ENCODE data around the gene AFF3. TPM values are rescaled to one million over a fixed set of nuclear protein-coding genes. Genes with fewer than 3 reads are reported as not detected.

The AFF3 gene
- total and polyA plus RNA-seq, 2 of the 13 experiments (the other 11 are each of a cell fraction or from before 2014, with no cell fraction given): not detected

- Histone ChIP-seq H3K9ac (ENCODE audit: insufficient read depth, low read depth, low read length) (no peak overlapping the region), H3K4me2 (ENCODE audit: low read depth, low read length) (no peak overlapping the region), H3K79me2 (ENCODE audit: insufficient read depth, low read length) (no peaks in the 10 kb centered on the region), H3K9me3 (ENCODE audit: low read length) (no peaks in the 10 kb centered on the region), H4K20me1 (ENCODE audit: insufficient read depth, low read length) (no peaks in the 10 kb centered on the region), H3K4me3 (replicated peaks in 1 of 3; ENCODE audit: insufficient read depth in 1 of 3, low read depth in 2 of 3, low read length in 3 of 3) (no peak overlapping the region), H2AFZ (ENCODE audit: low read length) (no peak overlapping the region), H3K27me3 (ENCODE audit: control insufficient read depth in 1 of 2, insufficient read depth in 2 of 2, low read length in 2 of 2) (peaks cover 0 to 8% of the 10 kb centered on the region in 2 experiments; a peak in 1 of 5 replicates), H3K4me1 (ENCODE audit: insufficient read depth, low read length) (no peaks in the 10 kb centered on the region), H3K27ac (ENCODE audit: extremely low read length, insufficient read depth, low read length) (no peak overlapping the region), H3K36me3 (replicated peaks in 1 of 2; ENCODE audit: control insufficient read depth in 1 of 2, insufficient read depth in 2 of 2, low read length in 2 of 2) (no peaks in the 10 kb centered on the region)
- ATAC-seq (no peak), FAIRE-seq (no peak), DNase-seq (ENCODE audit: low spot score) (no peak)
- intact Hi-C loops (cut with micrococcal nuclease; ENCODE audit: unreplicated experiment): no loop called here
- BruUV-seq (replicated peaks): no TSS peak
- POLR2A ChIA-PET: no interaction called here
- 46% methylated on average over 7 of the region's 7 CpGs for WGBS (ENCODE audit: low lambda C conversion rate)
- CTCF ChIA-PET (ENCODE audit: low intra/inter-chr PET ratio, low total read pairs): no interaction called here
- in situ Hi-C loops (cut with HindIII; ENCODE audit: extremely low pct_ligation_motif_present, low pct_unique_long_range_greater_than_20kb): no loop called here
- no peak for TF ChIP-seq ZNF770 (CRISPR knock-in tag; IDR thresholded peaks at IDR 0.05)
Observed at GRCh38 chr2:99605036-99605435, 537.4 kb downstream of the AFF3 start.

GRCh38 chr2:99602476-99602875 lies 539.9 kb downstream of the AFF3 start:
- in situ Hi-C loops (cut with HindIII; ENCODE audit: extremely low pct_ligation_motif_present, low pct_unique_long_range_greater_than_20kb): no loop called here
- Histone ChIP-seq H2AFZ (ENCODE audit: low read length) (no peak overlapping the region), H3K27me3 (ENCODE audit: control insufficient read depth in 1 of 2, insufficient read depth in 2 of 2, low read length in 2 of 2) (peaks cover 0 to 21% of the 10 kb centered on the region in 2 experiments; a peak in 1 of 5 replicates), H3K9me3 (ENCODE audit: low read length) (no peaks in the 10 kb centered on the region), H3K4me2 (ENCODE audit: low read depth, low read length) (no peak overlapping the region), H3K27ac (ENCODE audit: extremely low read length, insufficient read depth, low read length) (no peak overlapping the region), H3K79me2 (ENCODE audit: insufficient read depth, low read length) (no peaks in the 10 kb centered on the region), H3K4me1 (ENCODE audit: insufficient read depth, low read length) (no peaks in the 10 kb centered on the region), H4K20me1 (ENCODE audit: insufficient read depth, low read length) (no peaks in the 10 kb centered on the region), H3K4me3 (replicated peaks in 1 of 3; ENCODE audit: insufficient read depth in 1 of 3, low read depth in 2 of 3, low read length in 3 of 3) (no peak overlapping the region), H3K9ac (ENCODE audit: insufficient read depth, low read depth, low read length) (no peak overlapping the region), H3K36me3 (replicated peaks in 1 of 2; ENCODE audit: control insufficient read depth in 1 of 2, insufficient read depth in 2 of 2, low read length in 2 of 2) (no peaks in the 10 kb centered on the region)
- TF ChIP-seq MAFF (IDR thresholded peaks at IDR 0.05; ENCODE audit: low read depth, low read length): peak; percentile 40
- no peak for TF ChIP-seq ZNF644 (CRISPR knock-in tag; IDR thresholded peaks at IDR 0.05; ENCODE audit: low read depth)
- TF ChIP-seq ZNF34 (CRISPR knock-in tag; IDR thresholded peaks at IDR 0.05; ENCODE audit: borderline replicate concordance): no peak
- no peak for TF ChIP-seq ZNF446 (CRISPR knock-in tag; IDR thresholded peaks at IDR 0.05)
- no peak for TF ChIP-seq ATF5 (CRISPR knock-in tag; IDR thresholded peaks at IDR 0.05; ENCODE audit: low read depth)
- no peak for TF ChIP-seq ZNF691 (CRISPR knock-in tag; IDR thresholded peaks at IDR 0.05; ENCODE audit: borderline replicate concordance, low read depth)
- peak; percentile 41 to 57; a peak in 3 of 4 replicates for TF ChIP-seq MAFK (conservative IDR thresholded peaks at IDR 0.05 in 1 of 2, IDR thresholded peaks at IDR 0.05 in 1 of 2; ENCODE audit: low read length in 2 of 2)
- no peak for TF ChIP-seq THRA (CRISPR knock-in tag; IDR thresholded peaks at IDR 0.05; ENCODE audit: borderline replicate concordance)
- POLR2A ChIA-PET: no interaction called here
- FAIRE-seq (no peak), ATAC-seq (no peak), DNase-seq (ENCODE audit: low spot score) (no peak)
- 49% methylated on average over 4 of the region's 4 CpGs for WGBS (ENCODE audit: low lambda C conversion rate)
- CTCF ChIA-PET (ENCODE audit: low intra/inter-chr PET ratio, low total read pairs): no interaction called here
- no TSS peak for BruUV-seq (replicated peaks)
- intact Hi-C loops (cut with micrococcal nuclease; ENCODE audit: unreplicated experiment): no loop called here

Measured in HepG2 (cell line).